ENCODE results near the gene TSKU. TPM values are rescaled to one million over a fixed set of nuclear protein-coding genes. Genes with fewer than 3 reads are reported as not detected.
A peak's percentile ranks its signal among the peaks of the same experiment; 100 is the strongest.
"Not testable (repeated sequence)": the region's sequence is repeated elsewhere in the genome, so short reads cannot be mapped to it uniquely, and the experiment has no call there.

Gene TSKU
- total RNA-seq, 1 experiment from 2014 or later = 8.2 TPM

DNA sequence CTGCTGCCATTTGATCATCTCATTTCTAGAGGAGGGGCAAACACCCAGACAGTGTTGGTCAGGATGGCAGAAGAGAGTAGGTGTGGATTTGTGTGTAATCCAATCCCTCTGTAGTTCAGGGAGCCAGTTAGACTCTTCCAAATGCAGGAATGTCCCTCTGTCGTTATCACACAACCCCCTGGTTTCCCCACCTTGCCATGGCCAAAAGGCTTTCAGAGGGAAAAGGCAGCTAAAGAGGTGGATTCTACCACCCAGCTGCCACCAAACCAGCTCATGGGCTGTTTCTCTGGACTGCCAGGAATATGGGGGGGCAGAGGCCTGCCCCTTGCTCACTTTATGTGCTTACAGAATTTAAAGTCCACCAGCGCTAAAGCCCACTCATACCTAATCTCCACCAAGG, 18.1 kb downstream of the TSKU start:
- Histone ChIP-seq H3K9me3 (no peaks in the 10 kb centered on the region), H3K27me3 (no peaks in the 10 kb centered on the region), H3K36me3 (no peaks in the 10 kb centered on the region), H3K4me3 (no peak overlapping the region)
- DNase-seq = no peak

GRCh38 chr11:76801736-76802135, 18.6 kb downstream of the TSKU start:
- no peaks in the 10 kb centered on the region for H3K9me3 ChIP-seq
- DNase-seq = no peak
- no peaks in the 10 kb centered on the region for H3K36me3 ChIP-seq
- no peaks in the 10 kb centered on the region for H3K27me3 ChIP-seq
- no peak overlapping the region for H3K4me3 ChIP-seq

DNA sequence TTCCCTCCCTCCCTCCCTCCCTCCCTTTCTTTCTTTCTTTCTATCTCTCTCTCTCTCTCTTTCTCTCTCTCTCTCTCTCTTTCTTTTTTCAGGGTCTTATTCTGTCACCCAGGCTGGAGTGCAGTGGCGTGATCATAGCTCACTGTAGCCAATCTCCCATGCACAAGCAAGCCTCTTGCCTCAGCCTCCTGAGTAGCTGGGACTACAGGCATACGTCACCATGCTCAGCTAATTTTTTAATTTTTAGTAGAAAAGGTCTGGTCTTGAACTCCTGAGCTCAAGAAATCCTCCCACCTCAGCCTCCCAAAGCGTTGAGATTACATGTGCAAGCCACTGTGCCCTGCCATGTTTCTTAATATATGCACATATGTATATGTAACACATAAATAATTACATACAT, 19.0 kb downstream of the TSKU start:
- Histone ChIP-seq H3K9me3 (no peaks in the 10 kb centered on the region), H3K27me3 (no peaks in the 10 kb centered on the region), H3K4me3 (no peak overlapping the region), H3K36me3 (no peaks in the 10 kb centered on the region)
- DNase-seq = no peak

DNA sequence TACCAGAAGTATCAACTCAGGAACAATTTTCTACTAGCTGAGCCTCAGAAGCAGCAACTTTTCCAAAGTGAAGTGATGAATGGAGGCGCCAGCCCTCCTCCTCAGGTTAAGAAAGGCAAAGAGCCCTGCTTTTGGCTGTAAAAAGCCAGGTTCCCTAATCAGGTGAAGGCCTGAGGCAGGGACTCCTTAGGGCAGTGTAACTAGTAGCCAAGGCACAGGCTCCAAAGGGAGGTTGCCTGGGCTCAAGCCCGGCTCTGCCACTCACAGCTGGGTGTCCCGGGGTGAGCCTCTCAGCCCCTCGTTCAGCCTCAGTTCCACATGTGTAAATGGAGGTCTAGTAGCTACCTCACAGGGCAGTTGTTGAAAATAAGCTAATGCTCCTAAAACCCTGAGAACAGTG, 19.5 kb downstream of the TSKU start:
- H3K4me3 ChIP-seq = no peak overlapping the region
- no peaks in the 10 kb centered on the region for H3K27me3 ChIP-seq
- no peak for DNase-seq

GRCh38 chr11:76803023-76803422, 19.9 kb downstream of the TSKU start:
- no peak for DNase-seq
- H3K36me3 ChIP-seq = no peaks in the 10 kb centered on the region
- no peaks in the 10 kb centered on the region for H3K27me3 ChIP-seq
- no peak overlapping the region for H3K4me3 ChIP-seq
- no peaks in the 10 kb centered on the region for H3K9me3 ChIP-seq

More for the DNA sequence above, 19.5 kb downstream of the TSKU start:
- H3K9me3 ChIP-seq = no peaks in the 10 kb centered on the region
- no peaks in the 10 kb centered on the region for H3K36me3 ChIP-seq

GRCh38 chr11:76803811-76804600, 20.9 kb downstream of the TSKU start:
- Histone ChIP-seq H3K27me3 (no peaks in the 10 kb centered on the region), H3K36me3 (no peaks in the 10 kb centered on the region), H3K9me3 (no peaks in the 10 kb centered on the region), H3K4me3 (no peak overlapping the region)
- DNase-seq = no peak

DNA sequence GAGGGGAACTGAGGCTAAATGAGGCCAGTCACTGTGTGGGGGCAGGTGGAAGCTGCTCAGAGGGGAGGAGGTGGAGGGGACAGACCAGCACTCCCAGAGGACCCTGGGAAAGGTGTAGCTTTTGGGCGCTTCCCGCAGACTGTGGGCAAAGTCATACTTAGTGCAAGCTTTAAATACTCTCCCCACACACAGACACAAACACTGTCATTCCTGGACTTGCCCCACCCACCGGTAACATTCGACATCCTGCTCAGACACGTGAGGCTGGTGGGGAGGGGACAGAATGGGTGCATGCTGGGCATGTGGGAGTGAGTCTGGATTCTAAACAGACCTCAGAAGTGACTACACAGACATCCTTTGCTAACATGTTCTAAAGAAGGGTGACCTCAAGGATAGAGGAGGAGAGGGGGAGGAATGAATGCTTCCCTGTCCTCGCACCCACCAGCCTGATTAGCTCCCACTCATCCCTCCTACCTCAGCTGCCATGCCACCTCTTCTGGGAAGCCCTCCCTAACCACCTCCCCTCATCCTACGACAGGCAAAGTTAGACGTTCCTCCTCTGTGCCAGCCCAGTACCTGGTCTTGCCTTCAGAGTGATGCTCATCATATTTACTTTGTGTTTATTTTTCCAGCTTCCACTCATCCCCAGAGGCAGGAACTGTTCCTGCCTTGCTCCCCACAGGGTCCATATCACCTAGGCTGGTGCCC, 22.2 kb downstream of the TSKU start:
- Histone ChIP-seq H3K27me3 (no peaks in the 10 kb centered on the region), H3K36me3 (no peaks in the 10 kb centered on the region), H3K4me3 (no peak overlapping the region), H3K9me3 (no peaks in the 10 kb centered on the region)
- DNase-seq = no peak

GRCh38 chr11:76806131-76806530, 23.0 kb downstream of the TSKU start:
- no peak for DNase-seq
- H3K27me3 ChIP-seq = no peaks in the 10 kb centered on the region
- H3K9me3 ChIP-seq = no peaks in the 10 kb centered on the region
- H3K36me3 ChIP-seq = no peaks in the 10 kb centered on the region
- H3K4me3 ChIP-seq = no peak overlapping the region

- Histone ChIP-seq H3K9me3 (no peaks in the 10 kb centered on the region), H3K36me3 (no peaks in the 10 kb centered on the region), H3K4me3 (no peak overlapping the region), H3K27me3 (no peaks in the 10 kb centered on the region)
- DNase-seq = no peak
Observed at GRCh38 chr11:76806608-76807205, 23.6 kb downstream of the TSKU start.

DNA sequence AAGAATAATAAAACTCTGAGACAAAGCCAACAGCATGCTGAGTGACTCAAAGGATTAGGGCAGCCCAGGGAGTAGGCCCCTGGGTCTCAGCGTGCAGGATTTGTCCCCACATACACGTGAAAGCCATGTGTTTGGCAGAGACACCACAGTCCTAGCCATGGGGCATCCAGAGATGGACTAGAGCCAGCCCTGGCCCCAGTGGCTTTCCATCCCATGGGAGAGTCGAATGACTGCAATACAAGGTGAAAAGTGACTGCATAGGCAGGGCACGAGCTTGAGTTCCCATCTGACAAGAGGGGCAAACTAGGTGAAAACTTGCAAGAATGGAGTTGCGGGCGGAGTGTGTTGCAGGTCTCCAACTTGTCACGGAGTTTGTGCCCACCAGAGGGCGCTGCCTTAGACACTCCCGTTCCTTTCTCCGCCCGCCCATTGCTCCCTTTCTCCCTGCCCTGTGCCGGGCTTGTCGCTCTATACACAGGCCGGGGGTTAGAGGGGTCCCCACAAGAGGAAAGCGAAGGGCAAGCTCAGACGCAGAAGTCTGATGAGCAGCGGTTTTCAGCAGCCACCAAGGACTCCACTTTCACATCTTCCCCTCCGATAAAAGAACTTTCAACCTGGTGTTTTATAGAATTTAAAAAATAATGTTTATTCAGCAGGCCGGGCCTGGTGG, 24.2 kb downstream of the TSKU start:
- Histone ChIP-seq H3K27me3 (no peaks in the 10 kb centered on the region), H3K9me3 (no peaks in the 10 kb centered on the region), H3K36me3 (no peaks in the 10 kb centered on the region), H3K4me3 (no peak overlapping the region)
- peak; percentile 73 for DNase-seq

- H3K4me3 ChIP-seq = no peak overlapping the region
- DNase-seq = no peak
Observed at GRCh38 chr11:76808171-76808570, 25.0 kb downstream of the TSKU start.

DNA sequence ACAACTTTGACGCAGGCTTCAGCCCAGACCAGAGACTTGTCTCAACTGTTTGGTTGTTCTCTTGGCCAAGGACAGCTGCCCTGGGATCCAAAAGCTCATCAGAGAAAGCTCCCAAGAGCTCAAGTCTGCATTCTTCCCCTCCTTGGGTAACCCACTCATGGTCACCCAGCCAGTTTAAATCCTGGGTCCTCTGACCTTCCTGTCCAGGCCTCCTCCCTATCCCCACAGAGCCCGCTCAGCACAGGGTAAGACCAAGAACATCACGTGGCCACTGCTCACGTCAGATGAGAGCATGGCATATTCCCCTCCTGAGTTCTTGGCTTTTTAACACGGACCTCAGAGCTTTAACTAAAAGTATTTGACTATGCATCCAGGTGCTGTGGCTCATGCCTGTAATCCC, 25.8 kb downstream of the TSKU start:
- H3K9me3 ChIP-seq = peaks cover 4% of the 10 kb centered on the region; the same call in 1 of the 2 replicates
- H3K36me3 ChIP-seq = no peaks in the 10 kb centered on the region
- no peaks in the 10 kb centered on the region for H3K27me3 ChIP-seq
- no peak overlapping the region for H3K4me3 ChIP-seq
- DNase-seq = no peak

More at GRCh38 chr11:76808171-76808570, 25.0 kb downstream of the TSKU start:
- Histone ChIP-seq H3K9me3 (no peaks in the 10 kb centered on the region), H3K36me3 (no peaks in the 10 kb centered on the region), H3K27me3 (no peaks in the 10 kb centered on the region)

GRCh38 chr11:76810151-76810853, 27.1 kb downstream of the TSKU start:
- H3K4me3 ChIP-seq = no peak overlapping the region
- peaks cover 14% of the 10 kb centered on the region for H3K9me3 ChIP-seq
- no peaks in the 10 kb centered on the region for H3K27me3 ChIP-seq
- no peak for DNase-seq
- no peaks in the 10 kb centered on the region for H3K36me3 ChIP-seq

- Histone ChIP-seq H3K36me3 (no peaks in the 10 kb centered on the region), H3K27me3 (no peaks in the 10 kb centered on the region), H3K4me3 (no peak overlapping the region), H3K9me3 (peaks cover 21% of the 10 kb centered on the region)
- DNase-seq = no peak
Observed at GRCh38 chr11:76811259-76811658, 28.1 kb downstream of the TSKU start.

- Histone ChIP-seq H3K4me3 (no peak overlapping the region), H3K36me3 (no peaks in the 10 kb centered on the region), H3K9me3 (peaks cover 27% of the 10 kb centered on the region), H3K27me3 (no peaks in the 10 kb centered on the region)
- no peak for DNase-seq
Observed at GRCh38 chr11:76814414-76814813, 31.3 kb downstream of the TSKU start.

- not testable (repeated sequence) for H3K4me3 ChIP-seq, H3K36me3 ChIP-seq, H3K27me3 ChIP-seq, DNase-seq
- peaks cover 27% of the 10 kb centered on the region for H3K9me3 ChIP-seq
Observed at GRCh38 chr11:76815678-76816077, 32.5 kb downstream of the TSKU start.

GRCh38 chr11:76820184-76820566, 37.0 kb downstream of the TSKU start:
- H3K4me3 ChIP-seq = no peak overlapping the region
- no peaks in the 10 kb centered on the region for H3K27me3 ChIP-seq
- H3K36me3 ChIP-seq = no peaks in the 10 kb centered on the region
- DNase-seq = no peak
- H3K9me3 ChIP-seq = peaks cover 14% of the 10 kb centered on the region
